OCI-LY1 (cell line): Measurements from ENCODE around the gene PAN2.
"Not testable (repeated sequence)": the region's sequence is repeated elsewhere in the genome, so short reads cannot be mapped to it uniquely, and the experiment has no call there.

ENCODE experiments used
- H2AFZ ChIP-seq: fragments of 200-600 bp; sonication (generic), shearing (Covaris generic); 2 replicates; pipeline ENCODE4 v1.6.0; 2014; ENCODE audit warnings: antibody characterized with exemption, mild to moderate bottlenecking, low read length
- H3F3A ChIP-seq: fragments of 200-600 bp; sonication (generic), shearing (Covaris generic); 2 replicates; pipeline ENCODE4 v1.6.0; 2014; ENCODE audit warnings: mild to moderate bottlenecking, antibody characterized with exemption, low read length, moderate library complexity; ENCODE audit not compliant: insufficient read depth
- H3K27ac ChIP-seq: fragments of 200-600 bp; sonication (generic); 2 replicates; pipeline ENCODE4 v1.5.1; 2014; ENCODE audit warnings: low read length, mixed run types, mild to moderate bottlenecking, low read depth; ENCODE audit not compliant: poor library complexity, severe bottlenecking
- H3K27me3 ChIP-seq: fragments of 200-600 bp; sonication (generic); 2 replicates; pipeline ENCODE4 v1.6.0; 2014; ENCODE audit warnings: antibody characterized with exemption, mild to moderate bottlenecking, low read length, moderate library complexity; ENCODE audit not compliant: insufficient read depth
- H3K36me3 ChIP-seq: fragments of 200-600 bp; sonication (generic); 2 replicates; pipeline ENCODE4 v1.6.1; 2014; ENCODE audit warnings: mild to moderate bottlenecking, antibody characterized with exemption, low read length, moderate library complexity, mixed read lengths; ENCODE audit not compliant: insufficient read depth
- H3K4me1 ChIP-seq: fragments of 200-600 bp; sonication (generic); 2 replicates; pipeline ENCODE4 v1.5.1; 2014; ENCODE audit warnings: mild to moderate bottlenecking, low read length, moderate library complexity; ENCODE audit not compliant: insufficient read depth, severe bottlenecking
- H3K4me2 ChIP-seq: fragments of 200-600 bp; sonication (generic), shearing (Covaris generic); 2 replicates; pipeline ENCODE4 v1.6.1; 2014; ENCODE audit warnings: low read length
- H3K4me3 ChIP-seq: fragments of 200-600 bp; sonication (generic); 2 replicates; pipeline ENCODE4 v1.5.1; 2014; ENCODE audit warnings: low read length, low read depth, mild to moderate bottlenecking, mixed read lengths; ENCODE audit not compliant: poor library complexity, severe bottlenecking
- H3K79me2 ChIP-seq: fragments of 200-600 bp; shearing (Covaris generic); 2 replicates; pipeline ENCODE4 v1.6.1; 2016; ENCODE audit warnings: mixed run types, low read length, mixed read lengths; ENCODE audit not compliant: insufficient read depth
- H3K9ac ChIP-seq: fragments of 200-600 bp; sonication (generic), shearing (Covaris generic); 2 replicates; pipeline ENCODE4 v1.6.1; 2014; ENCODE audit warnings: mild to moderate bottlenecking, low read length, mixed read lengths
- H3K9me2 ChIP-seq: fragments of 200-600 bp; sonication (generic), shearing (Covaris generic); 2 replicates; pipeline ENCODE4 v1.6.1; 2014; ENCODE audit warnings: low read depth, mild to moderate bottlenecking, low read length, mixed read lengths
- H3K9me3 ChIP-seq: fragments of 200-600 bp; shearing (Covaris generic); 2 replicates; pipeline ENCODE4 v1.6.1; 2014; ENCODE audit warnings: low read length, mixed read lengths
- H4K20me1 ChIP-seq: fragments of 200-600 bp; sonication (generic), shearing (Covaris generic); 2 replicates; pipeline ENCODE4 v1.6.0; 2016; ENCODE audit warnings: mild to moderate bottlenecking, low read length; ENCODE audit not compliant: insufficient read depth
- EZH2 ChIP-seq: fragments of 200-600 bp; sonication (generic), shearing (Covaris generic); IDR thresholded peaks from 2 replicates; pipeline ENCODE4 v1.8.0; 2017; ENCODE audit warnings: borderline replicate concordance, mixed run types, mild to moderate bottlenecking, antibody characterized with exemption, low read length, moderate library complexity, mixed read lengths
- TF ChIP-seq, protein P1 (sequence below): fragments of 200-600 bp; sonication (generic), shearing (Covaris generic); IDR thresholded peaks from 2 replicates; pipeline ENCODE4 v1.5.1; 2017; ENCODE audit warnings: mild to moderate bottlenecking, antibody characterized with exemption, low read length, moderate library complexity, mixed read lengths

PAN2 gene

DNA sequence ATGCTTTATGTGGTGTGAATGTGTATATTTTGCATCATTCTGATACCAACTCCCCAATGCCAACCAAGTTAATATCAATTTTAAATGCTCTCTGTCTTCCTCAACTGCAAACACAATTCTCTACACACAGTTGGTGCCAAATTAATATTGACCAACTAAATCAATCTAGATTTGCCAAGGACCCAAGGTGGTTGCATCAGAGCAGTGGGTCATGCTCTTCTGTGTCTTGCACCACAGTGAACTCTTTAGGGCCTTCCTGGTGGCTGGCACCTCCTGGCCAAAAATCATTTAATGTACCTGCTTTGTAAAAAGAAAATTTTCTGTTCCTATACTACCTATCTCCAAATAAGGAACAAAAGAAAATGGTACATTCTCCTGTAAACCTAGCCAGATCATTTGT, 53.0 kb downstream of the PAN2 start:
- Histone ChIP-seq H3K9me3 (no peaks in the 10 kb centered on the region), H3K27me3 (no peaks in the 10 kb centered on the region), H3K9me2 (no peaks in the 10 kb centered on the region), H3K36me3 (peaks cover 93% of the 10 kb centered on the region), H3K4me2 (no peak overlapping the region), H3K79me2 (no peaks in the 10 kb centered on the region), H3F3A (no peaks in the 10 kb centered on the region), H3K4me1 (no peaks in the 10 kb centered on the region), H3K27ac (no peak overlapping the region), H3K4me3 (no peak overlapping the region), H4K20me1 (no peaks in the 10 kb centered on the region), H3K9ac (no peak overlapping the region), H2AFZ (no peak overlapping the region)
- TF ChIP-seq, protein P1, sequence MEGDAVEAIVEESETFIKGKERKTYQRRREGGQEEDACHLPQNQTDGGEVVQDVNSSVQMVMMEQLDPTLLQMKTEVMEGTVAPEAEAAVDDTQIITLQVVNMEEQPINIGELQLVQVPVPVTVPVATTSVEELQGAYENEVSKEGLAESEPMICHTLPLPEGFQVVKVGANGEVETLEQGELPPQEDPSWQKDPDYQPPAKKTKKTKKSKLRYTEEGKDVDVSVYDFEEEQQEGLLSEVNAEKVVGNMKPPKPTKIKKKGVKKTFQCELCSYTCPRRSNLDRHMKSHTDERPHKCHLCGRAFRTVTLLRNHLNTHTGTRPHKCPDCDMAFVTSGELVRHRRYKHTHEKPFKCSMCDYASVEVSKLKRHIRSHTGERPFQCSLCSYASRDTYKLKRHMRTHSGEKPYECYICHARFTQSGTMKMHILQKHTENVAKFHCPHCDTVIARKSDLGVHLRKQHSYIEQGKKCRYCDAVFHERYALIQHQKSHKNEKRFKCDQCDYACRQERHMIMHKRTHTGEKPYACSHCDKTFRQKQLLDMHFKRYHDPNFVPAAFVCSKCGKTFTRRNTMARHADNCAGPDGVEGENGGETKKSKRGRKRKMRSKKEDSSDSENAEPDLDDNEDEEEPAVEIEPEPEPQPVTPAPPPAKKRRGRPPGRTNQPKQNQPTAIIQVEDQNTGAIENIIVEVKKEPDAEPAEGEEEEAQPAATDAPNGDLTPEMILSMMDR, result no peak
- TF ChIP-seq EZH2, result no peak

DNA sequence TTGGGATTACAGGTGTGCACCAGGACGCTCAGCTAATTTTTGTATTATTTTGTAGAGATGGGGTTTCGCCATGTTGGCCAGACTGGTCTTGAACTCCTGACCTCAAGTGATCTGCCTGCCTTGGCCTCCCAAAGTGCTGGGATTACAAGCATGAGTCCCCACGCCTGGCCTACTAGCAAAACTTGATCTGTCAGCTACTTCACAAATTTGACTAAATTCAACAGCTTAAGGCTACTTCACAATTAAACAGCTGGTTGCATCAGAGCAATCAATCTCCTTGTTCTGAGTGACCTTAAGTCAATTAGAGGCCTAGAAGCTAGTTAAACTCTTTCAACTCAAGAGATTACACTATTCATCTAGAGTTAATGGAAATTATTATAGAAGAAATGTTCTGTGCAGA, 54.9 kb downstream of the PAN2 start:
- H3K27me3 ChIP-seq, result no peaks in the 10 kb centered on the region
- H2AFZ ChIP-seq, result no peak overlapping the region
- H3F3A ChIP-seq, result no peaks in the 10 kb centered on the region
- TF ChIP-seq, protein P1, result no peak
- no peak for TF ChIP-seq EZH2
- H3K9me3 ChIP-seq, result no peaks in the 10 kb centered on the region
- H3K79me2 ChIP-seq, result no peaks in the 10 kb centered on the region
- no peaks in the 10 kb centered on the region for H3K9me2 ChIP-seq
- no peak overlapping the region for H3K27ac ChIP-seq
- no peak overlapping the region for H3K4me3 ChIP-seq
- H3K36me3 ChIP-seq, result peaks cover 93% of the 10 kb centered on the region
- H3K4me2 ChIP-seq, result no peak overlapping the region
- H3K4me1 ChIP-seq, result no peaks in the 10 kb centered on the region
- no peaks in the 10 kb centered on the region for H4K20me1 ChIP-seq
- no peak overlapping the region for H3K9ac ChIP-seq

DNA sequence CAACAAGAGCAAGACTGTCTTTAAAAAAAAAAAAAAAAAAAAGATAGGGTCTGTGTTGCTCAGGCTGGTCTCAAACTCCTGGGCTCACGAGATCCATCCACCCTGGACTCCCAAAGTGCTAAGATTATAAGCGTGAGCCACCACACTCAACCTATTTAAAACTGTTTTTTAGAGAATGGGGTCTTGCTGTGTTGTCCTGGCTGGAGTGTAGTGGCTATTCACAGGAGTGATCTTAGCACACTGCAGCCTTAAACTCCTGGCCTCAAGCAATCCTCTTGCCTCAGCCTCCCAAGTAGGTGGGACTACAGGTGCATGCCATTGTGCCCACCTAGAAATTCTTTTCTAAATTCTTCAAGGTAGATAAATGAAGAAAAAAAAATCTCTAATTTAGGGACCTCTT, 59.5 kb downstream of the PAN2 start:
- Histone ChIP-seq H3K9me3 (no peaks in the 10 kb centered on the region), H4K20me1 (no peaks in the 10 kb centered on the region), H3F3A (no peaks in the 10 kb centered on the region), H3K36me3 (peaks cover 90% of the 10 kb centered on the region), H3K4me2 (no peak overlapping the region), H3K4me1 (no peaks in the 10 kb centered on the region), H3K79me2 (no peaks in the 10 kb centered on the region), H3K9me2 (no peaks in the 10 kb centered on the region), H3K27me3 (no peaks in the 10 kb centered on the region), H3K4me3 (no peak overlapping the region), H3K9ac (no peak overlapping the region), H3K27ac (no peak overlapping the region), H2AFZ (no peak overlapping the region)
- TF ChIP-seq, protein P1, result no peak
- no peak for TF ChIP-seq EZH2

DNA sequence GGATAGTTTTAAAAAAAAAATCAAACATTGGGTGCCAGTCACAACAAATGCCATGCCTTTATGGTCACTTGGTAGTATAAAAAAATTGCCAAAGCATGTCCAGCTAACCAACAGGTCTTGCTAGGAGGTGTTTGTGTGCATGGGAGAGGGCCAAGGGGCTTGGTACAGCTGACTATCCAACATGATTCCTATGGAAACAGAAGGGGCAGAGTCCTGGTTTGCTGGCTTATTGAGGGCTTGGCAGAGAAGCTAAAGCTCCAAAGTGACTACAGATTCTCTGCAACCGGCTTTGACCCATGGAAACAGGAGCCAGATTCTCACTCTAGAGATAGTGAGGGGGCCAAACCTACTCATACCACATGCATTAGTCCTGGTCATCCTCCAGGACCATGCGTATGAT, 61.3 kb downstream of the PAN2 start:
- peaks cover 72% of the 10 kb centered on the region for H3K36me3 ChIP-seq
- not testable (repeated sequence) for H3K4me2 ChIP-seq, H3F3A ChIP-seq, H3K79me2 ChIP-seq, H3K27ac ChIP-seq, H3K27me3 ChIP-seq, H3K9me3 ChIP-seq, H3K9ac ChIP-seq, H3K4me3 ChIP-seq, H3K4me1 ChIP-seq, H2AFZ ChIP-seq, H3K9me2 ChIP-seq, H4K20me1 ChIP-seq
